DND-41 (cell line): ENCODE results near the gene SERPIND1.

Source experiments
- EZH2 ChIP-seq: IDR thresholded peaks from 3 replicates; pipeline ENCODE4 v1.6.1; 2012; ENCODE audit warnings: borderline replicate concordance, low read depth, mild to moderate bottlenecking, moderate library complexity, low read length, inconsistent platforms; ENCODE audit not compliant: severe bottlenecking
- TF ChIP-seq, protein P1 (sequence below): IDR thresholded peaks from 2 replicates; pipeline ENCODE4 v1.5.1; 2012; ENCODE audit warnings: borderline replicate concordance, low read length, moderate library complexity, mild to moderate bottlenecking; ENCODE audit not compliant: poor library complexity, severe bottlenecking; ENCODE audit errors: extremely low read depth

DNA sequence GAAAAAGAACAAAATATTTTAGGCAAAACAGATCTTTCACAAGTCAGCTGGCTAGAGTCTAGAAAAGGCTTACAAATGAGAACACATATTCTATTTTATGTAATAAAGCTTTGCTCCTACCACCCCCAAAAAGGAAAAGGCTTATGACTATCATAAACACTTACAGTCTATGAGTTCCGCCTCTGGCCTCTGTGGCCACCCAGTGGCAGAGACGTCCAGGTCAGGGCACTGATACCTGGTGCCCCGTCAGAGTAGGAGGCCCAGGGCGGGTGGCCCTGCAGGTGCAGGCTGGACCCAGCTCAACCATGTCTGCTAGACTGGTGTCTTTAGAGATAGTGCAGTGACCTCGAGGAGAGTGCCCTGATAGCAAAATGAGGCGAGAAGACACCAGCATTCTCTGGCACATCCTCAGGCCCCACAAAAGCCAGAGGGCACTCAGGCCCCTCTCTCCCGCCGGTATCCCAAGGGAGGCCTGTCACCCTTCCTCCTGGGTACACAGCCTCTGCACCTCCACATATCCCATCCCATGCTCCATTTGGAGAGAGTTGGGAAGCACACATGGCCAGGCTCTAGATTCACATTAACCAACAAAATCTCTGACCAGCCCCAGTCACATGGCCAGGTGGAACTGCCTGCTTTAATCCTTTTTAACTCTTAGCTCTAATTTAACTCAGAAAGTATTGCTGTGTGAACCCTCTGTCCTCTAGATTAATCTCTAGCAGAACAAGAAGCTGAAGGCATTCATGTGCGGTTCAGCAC, 27.3 kb upstream of the SERPIND1 start:
- TF ChIP-seq, protein P1, sequence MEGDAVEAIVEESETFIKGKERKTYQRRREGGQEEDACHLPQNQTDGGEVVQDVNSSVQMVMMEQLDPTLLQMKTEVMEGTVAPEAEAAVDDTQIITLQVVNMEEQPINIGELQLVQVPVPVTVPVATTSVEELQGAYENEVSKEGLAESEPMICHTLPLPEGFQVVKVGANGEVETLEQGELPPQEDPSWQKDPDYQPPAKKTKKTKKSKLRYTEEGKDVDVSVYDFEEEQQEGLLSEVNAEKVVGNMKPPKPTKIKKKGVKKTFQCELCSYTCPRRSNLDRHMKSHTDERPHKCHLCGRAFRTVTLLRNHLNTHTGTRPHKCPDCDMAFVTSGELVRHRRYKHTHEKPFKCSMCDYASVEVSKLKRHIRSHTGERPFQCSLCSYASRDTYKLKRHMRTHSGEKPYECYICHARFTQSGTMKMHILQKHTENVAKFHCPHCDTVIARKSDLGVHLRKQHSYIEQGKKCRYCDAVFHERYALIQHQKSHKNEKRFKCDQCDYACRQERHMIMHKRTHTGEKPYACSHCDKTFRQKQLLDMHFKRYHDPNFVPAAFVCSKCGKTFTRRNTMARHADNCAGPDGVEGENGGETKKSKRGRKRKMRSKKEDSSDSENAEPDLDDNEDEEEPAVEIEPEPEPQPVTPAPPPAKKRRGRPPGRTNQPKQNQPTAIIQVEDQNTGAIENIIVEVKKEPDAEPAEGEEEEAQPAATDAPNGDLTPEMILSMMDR, result no peak
- TF ChIP-seq EZH2, result no peak
